Kidney (tissue), 14 donors: ENCODE measurements around the gene COL21A1. TPM values are rescaled to one million over a fixed set of nuclear protein-coding genes. Genes with fewer than 3 reads are reported as not detected.

Source experiments
- DNase-seq, 5 donors: peaks; one replicate each; pipeline ENCODE4 v3.0.0-alpha.2; 2013 to 2020
- FAIRE-seq: peaks from 2 replicates; lab custom pipeline; 2012; peaks lifted over from hg19 to GRCh38; lab: Jason Lieb, UNC
- H3K27ac ChIP-seq, 2 donors: one replicate each; pipeline ENCODE4 v1.7.0; 2013; ENCODE audit warnings: low read depth in 2 of 2, low read length in 2 of 2, inconsistent platforms in 1 of 2
- H3K27me3 ChIP-seq: one replicate; pipeline ENCODE4 v1.7.1; 2013; ENCODE audit warnings: low read length, inconsistent platforms; ENCODE audit not compliant: control insufficient read depth, insufficient read depth
- H3K36me3 ChIP-seq, 3 donors: one replicate each; pipeline versions ENCODE4 v1.7.0 to v1.7.1; 2013; ENCODE audit warnings: low read length in 3 of 3, control low read depth in 1 of 3, inconsistent platforms in 1 of 3; ENCODE audit not compliant: insufficient read depth in 3 of 3, control insufficient read depth in 2 of 3
- H3K4me1 ChIP-seq, 3 donors: one replicate each; pipeline versions ENCODE4 v1.7.0 to v1.7.1; 2013; ENCODE audit warnings: low read length in 3 of 3, inconsistent platforms in 1 of 3, low read depth in 1 of 3; ENCODE audit not compliant: control insufficient read depth in 2 of 3, insufficient read depth in 2 of 3
- H3K4me3 ChIP-seq, 3 donors: one replicate each; pipeline versions ENCODE4 v1.7.0 to v1.8.1; 2013; ENCODE audit warnings: low read length in 3 of 3, control low read depth in 1 of 3, inconsistent platforms in 1 of 3
- H3K9ac ChIP-seq, 3 donors: one replicate each; pipeline versions ENCODE4 v1.7.0 to v1.7.1; 2013; ENCODE audit warnings: low read length in 3 of 3, control low read depth in 1 of 3, inconsistent platforms in 1 of 3
- H3K9me3 ChIP-seq, 3 donors: one replicate each; pipeline versions ENCODE4 v1.7.0 to v1.7.1; 2013; ENCODE audit warnings: low read length in 3 of 3, control low read depth in 1 of 3, inconsistent platforms in 1 of 3; ENCODE audit not compliant: control insufficient read depth in 2 of 3, insufficient read depth in 1 of 3
- CTCF ChIP-seq: IDR thresholded peaks from 3 replicates; pipeline ENCODE4 v1.5.1; 2012; ENCODE audit warnings: mild to moderate bottlenecking, moderate library complexity, borderline replicate concordance; ENCODE audit not compliant: insufficient read depth; ENCODE audit errors: extremely low read depth
- intact Hi-C: fragments of 100-400 bp; cut with DNase I; formaldehyde crosslinking; loops from one replicate; pipeline ENCODE4 v1.11.1; 2022
- polyA plus RNA-seq: library from polyadenylated mRNA; stranded (reverse); fragments of 350-450 nt; fragmentation: Illumina TruSeq; extraction: RNeasy Lipid Tissue Mini Kit (QIAGEN cat#74804); gene quantifications from one replicate; pipeline ENCODE4 v1.2.3, GENCODE V29; 2014; ENCODE audit warnings: low read depth, low replicate concordance; ENCODE audit not compliant: insufficient read depth
- total RNA-seq: library from RNA; stranded (reverse); fragmentation: NEBNext Ultra II Directional; extraction: Animal tissue kit (Norgen Biotek cat#: 25700); gene quantifications from one replicate; pipeline ENCODE4 v1.2.1, GENCODE V29; 2021
- donor health status: control.
- donor health status: control.
- donor health status: control.
- donor health status: control.
- donor health status: control.
- donor health status: DM: yes; HTN: yes; CAD: no.
- donor health status: Normal renal cell carcinoma (clear cell type).

The COL21A1 gene
- total and polyA plus RNA-seq, 2 donors from 2014 or later, result 1.6 to 3.1 TPM

- H3K27ac ChIP-seq, result no peak overlapping the region
- no peak overlapping the region for H3K4me3 ChIP-seq
- H3K4me1 ChIP-seq, result no peaks in the 10 kb centered on the region
- no peak overlapping the region for H3K9ac ChIP-seq
- DNase-seq (no peak), FAIRE-seq (no peak)
- TF ChIP-seq CTCF, result no peak
- no peaks in the 10 kb centered on the region for H3K36me3 ChIP-seq
- H3K27me3 ChIP-seq, result no peaks in the 10 kb centered on the region
- no peaks in the 10 kb centered on the region for H3K9me3 ChIP-seq
- intact Hi-C loops, result no loop called here
These were observed 90.7 kb downstream of the COL21A1 start for GRCh38 chr6:56156643-56157042.

GRCh38 chr6:56155634-56156141 lies 91.7 kb downstream of the COL21A1 start:
- DNase-seq (no peak), FAIRE-seq (no peak)
- Histone ChIP-seq H3K27me3 (no peaks in the 10 kb centered on the region), H3K4me1 (no peaks in the 10 kb centered on the region), H3K9ac (no peak overlapping the region), H3K9me3 (no peaks in the 10 kb centered on the region), H3K4me3 (no peak overlapping the region), H3K27ac (no peak overlapping the region), H3K36me3 (no peaks in the 10 kb centered on the region)
- no peak for TF ChIP-seq CTCF
- intact Hi-C loops, result no loop called here

- H3K4me1 ChIP-seq, result no peaks in the 10 kb centered on the region
- no peak for FAIRE-seq
- intact Hi-C loops, result no loop called here
These were observed 93.3 kb downstream of the COL21A1 start for GRCh38 chr6:56154076-56154475.

More at GRCh38 chr6:56154076-56154475, 93.3 kb downstream of the COL21A1 start:
- no peak overlapping the region for H3K27ac ChIP-seq
- H3K36me3 ChIP-seq, result no peaks in the 10 kb centered on the region
- no peak overlapping the region for H3K9ac ChIP-seq
- no peak for DNase-seq
- no peak overlapping the region for H3K4me3 ChIP-seq
- H3K9me3 ChIP-seq, result no peaks in the 10 kb centered on the region
- no peak for TF ChIP-seq CTCF
- no peaks in the 10 kb centered on the region for H3K27me3 ChIP-seq
